Measurements from ENCODE around the gene RASGRP2. TPM values are rescaled to one million over a fixed set of nuclear protein-coding genes. Genes with fewer than 3 reads are reported as not detected.

RASGRP2 gene
- total and polyA plus RNA-seq, 2 of the 8 experiments (the other 6 are each of a cell fraction or from before 2014, with no cell fraction given) = 40.6 to 45.7 TPM

DNA sequence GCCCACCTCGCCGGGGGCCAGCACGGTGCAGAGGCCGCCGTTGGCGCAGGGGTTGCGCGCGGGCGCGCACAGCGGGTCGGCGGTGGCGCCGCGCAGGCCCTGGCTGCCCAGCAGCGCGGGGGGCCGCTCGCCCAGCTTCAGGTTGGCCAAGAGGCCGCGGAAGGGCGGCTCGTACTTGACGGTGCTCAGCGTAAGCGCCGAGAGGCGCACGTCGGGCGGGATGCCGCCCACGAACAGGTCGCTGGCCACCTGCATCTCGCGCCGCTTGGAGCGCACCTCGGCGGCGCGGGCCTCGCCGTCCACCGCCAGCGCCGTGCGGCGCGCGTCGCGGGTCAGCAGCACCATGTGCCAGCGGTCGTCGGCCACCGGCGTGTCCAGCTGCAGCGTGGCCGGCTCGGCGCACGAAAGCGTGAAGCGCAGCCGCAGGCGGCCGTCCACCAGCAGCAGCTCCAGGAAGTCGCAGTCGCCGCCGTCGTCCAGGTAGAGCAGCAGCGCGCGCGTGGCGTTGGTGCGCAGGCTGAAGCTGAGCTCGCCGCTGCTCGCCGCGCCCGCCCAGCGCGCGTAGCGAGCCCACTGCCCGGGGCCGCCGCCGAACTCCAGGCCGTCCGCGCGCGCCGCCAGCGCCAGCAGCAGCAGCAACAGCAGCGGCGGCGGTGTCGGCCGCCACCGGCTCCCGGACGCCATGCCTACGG is 30.8 kb downstream of the RASGRP2 start (continued):
- no peak for TF ChIP-seq JUND (IDR thresholded peaks at IDR 0.05; ENCODE audit: low read length)
- peak; percentile 73 for TF ChIP-seq KDM4A (IDR thresholded peaks at IDR 0.05; ENCODE audit: low read depth, low read length, severe bottlenecking)
- TF ChIP-seq SIRT6 (IDR thresholded peaks at IDR 0.05; ENCODE audit: low read length) = no peak
- TF ChIP-seq, protein P1, sequence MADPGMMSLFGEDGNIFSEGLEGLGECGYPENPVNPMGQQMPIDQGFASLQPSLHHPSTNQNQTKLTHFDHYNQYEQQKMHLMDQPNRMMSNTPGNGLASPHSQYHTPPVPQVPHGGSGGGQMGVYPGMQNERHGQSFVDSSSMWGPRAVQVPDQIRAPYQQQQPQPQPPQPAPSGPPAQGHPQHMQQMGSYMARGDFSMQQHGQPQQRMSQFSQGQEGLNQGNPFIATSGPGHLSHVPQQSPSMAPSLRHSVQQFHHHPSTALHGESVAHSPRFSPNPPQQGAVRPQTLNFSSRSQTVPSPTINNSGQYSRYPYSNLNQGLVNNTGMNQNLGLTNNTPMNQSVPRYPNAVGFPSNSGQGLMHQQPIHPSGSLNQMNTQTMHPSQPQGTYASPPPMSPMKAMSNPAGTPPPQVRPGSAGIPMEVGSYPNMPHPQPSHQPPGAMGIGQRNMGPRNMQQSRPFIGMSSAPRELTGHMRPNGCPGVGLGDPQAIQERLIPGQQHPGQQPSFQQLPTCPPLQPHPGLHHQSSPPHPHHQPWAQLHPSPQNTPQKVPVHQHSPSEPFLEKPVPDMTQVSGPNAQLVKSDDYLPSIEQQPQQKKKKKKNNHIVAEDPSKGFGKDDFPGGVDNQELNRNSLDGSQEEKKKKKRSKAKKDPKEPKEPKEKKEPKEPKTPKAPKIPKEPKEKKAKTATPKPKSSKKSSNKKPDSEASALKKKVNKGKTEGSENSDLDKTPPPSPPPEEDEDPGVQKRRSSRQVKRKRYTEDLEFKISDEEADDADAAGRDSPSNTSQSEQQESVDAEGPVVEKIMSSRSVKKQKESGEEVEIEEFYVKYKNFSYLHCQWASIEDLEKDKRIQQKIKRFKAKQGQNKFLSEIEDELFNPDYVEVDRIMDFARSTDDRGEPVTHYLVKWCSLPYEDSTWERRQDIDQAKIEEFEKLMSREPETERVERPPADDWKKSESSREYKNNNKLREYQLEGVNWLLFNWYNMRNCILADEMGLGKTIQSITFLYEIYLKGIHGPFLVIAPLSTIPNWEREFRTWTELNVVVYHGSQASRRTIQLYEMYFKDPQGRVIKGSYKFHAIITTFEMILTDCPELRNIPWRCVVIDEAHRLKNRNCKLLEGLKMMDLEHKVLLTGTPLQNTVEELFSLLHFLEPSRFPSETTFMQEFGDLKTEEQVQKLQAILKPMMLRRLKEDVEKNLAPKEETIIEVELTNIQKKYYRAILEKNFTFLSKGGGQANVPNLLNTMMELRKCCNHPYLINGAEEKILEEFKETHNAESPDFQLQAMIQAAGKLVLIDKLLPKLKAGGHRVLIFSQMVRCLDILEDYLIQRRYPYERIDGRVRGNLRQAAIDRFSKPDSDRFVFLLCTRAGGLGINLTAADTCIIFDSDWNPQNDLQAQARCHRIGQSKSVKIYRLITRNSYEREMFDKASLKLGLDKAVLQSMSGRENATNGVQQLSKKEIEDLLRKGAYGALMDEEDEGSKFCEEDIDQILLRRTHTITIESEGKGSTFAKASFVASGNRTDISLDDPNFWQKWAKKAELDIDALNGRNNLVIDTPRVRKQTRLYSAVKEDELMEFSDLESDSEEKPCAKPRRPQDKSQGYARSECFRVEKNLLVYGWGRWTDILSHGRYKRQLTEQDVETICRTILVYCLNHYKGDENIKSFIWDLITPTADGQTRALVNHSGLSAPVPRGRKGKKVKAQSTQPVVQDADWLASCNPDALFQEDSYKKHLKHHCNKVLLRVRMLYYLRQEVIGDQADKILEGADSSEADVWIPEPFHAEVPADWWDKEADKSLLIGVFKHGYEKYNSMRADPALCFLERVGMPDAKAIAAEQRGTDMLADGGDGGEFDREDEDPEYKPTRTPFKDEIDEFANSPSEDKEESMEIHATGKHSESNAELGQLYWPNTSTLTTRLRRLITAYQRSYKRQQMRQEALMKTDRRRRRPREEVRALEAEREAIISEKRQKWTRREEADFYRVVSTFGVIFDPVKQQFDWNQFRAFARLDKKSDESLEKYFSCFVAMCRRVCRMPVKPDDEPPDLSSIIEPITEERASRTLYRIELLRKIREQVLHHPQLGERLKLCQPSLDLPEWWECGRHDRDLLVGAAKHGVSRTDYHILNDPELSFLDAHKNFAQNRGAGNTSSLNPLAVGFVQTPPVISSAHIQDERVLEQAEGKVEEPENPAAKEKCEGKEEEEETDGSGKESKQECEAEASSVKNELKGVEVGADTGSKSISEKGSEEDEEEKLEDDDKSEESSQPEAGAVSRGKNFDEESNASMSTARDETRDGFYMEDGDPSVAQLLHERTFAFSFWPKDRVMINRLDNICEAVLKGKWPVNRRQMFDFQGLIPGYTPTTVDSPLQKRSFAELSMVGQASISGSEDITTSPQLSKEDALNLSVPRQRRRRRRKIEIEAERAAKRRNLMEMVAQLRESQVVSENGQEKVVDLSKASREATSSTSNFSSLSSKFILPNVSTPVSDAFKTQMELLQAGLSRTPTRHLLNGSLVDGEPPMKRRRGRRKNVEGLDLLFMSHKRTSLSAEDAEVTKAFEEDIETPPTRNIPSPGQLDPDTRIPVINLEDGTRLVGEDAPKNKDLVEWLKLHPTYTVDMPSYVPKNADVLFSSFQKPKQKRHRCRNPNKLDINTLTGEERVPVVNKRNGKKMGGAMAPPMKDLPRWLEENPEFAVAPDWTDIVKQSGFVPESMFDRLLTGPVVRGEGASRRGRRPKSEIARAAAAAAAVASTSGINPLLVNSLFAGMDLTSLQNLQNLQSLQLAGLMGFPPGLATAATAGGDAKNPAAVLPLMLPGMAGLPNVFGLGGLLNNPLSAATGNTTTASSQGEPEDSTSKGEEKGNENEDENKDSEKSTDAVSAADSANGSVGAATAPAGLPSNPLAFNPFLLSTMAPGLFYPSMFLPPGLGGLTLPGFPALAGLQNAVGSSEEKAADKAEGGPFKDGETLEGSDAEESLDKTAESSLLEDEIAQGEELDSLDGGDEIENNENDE (IDR thresholded peaks at IDR 0.05; ENCODE audit: insufficient replicate concordance, low read length) = no peak
- no peak for TF ChIP-seq ZNF274 (IDR thresholded peaks at IDR 0.05; ENCODE audit: borderline replicate concordance, extremely low read depth, low read length)
- peak; percentile 92; the same call in 1 of the 2 replicates for TF ChIP-seq SUZ12 (IDR thresholded peaks at IDR 0.05; ENCODE audit: low read length)
- no peak for TF ChIP-seq EP300 (IDR thresholded peaks at IDR 0.05; ENCODE audit: borderline replicate concordance in 1 of 2, low read depth in 2 of 2, low read length in 2 of 2)
- no peak for TF ChIP-seq RXRA (IDR thresholded peaks at IDR 0.05; ENCODE audit: insufficient read depth, low read depth, low read length)
- TF ChIP-seq, protein P2, sequence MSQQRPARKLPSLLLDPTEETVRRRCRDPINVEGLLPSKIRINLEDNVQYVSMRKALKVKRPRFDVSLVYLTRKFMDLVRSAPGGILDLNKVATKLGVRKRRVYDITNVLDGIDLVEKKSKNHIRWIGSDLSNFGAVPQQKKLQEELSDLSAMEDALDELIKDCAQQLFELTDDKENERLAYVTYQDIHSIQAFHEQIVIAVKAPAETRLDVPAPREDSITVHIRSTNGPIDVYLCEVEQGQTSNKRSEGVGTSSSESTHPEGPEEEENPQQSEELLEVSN (IDR thresholded peaks at IDR 0.05) = peak; percentile 58; the same call in 1 of the 2 replicates
- no peak for TF ChIP-seq CEBPB (IDR thresholded peaks at IDR 0.05; ENCODE audit: low read depth, low read length)
